ENCODE measurements around the gene C1orf198. TPM values are rescaled to one million over a fixed set of nuclear protein-coding genes. Genes with fewer than 3 reads are reported as not detected.

The C1orf198 gene
- total RNA-seq, 1 experiment from 2014 or later, result 22.9 TPM

DNA sequence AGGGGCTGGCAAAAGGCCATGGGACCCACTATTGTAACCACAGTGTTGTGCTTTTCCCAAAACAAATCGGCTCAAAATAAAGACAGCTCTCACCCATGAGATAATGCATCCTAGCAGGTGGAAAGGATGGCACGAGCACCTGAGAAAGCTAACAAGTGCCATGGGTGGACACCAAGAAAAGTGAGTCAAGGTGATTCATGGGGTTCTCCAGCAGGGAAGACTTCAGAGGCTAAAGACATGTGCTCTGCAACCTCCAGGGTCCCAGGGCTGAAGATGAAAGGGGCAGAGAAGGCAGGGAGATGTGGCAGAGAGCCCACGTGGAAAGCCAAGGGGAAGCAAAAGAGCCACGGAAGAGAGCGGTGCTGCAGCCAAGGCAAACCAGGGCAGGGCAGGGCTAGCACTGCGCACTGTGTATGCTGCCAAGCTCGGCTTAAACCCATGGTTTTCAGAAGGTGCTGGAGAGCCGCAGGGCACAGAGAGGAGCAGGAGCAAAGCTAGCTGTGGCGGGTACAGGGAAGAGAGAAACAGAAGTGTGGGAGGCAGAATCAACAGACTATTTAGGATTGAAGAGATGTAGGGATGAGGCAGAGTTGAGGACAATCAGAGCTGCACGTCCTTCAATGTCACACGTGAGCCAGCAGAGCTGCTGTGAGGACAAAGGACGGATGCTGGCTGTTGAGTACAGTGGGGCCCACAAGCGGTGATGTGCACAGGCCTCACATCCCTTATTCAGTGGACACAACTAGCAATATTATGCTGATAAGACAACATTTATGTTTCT lies 41.8 kb upstream of the C1orf198 start:
- H4K20me1 ChIP-seq (ENCODE audit: insufficient read depth), result no peaks in the 10 kb centered on the region
- no peak overlapping the region for H3K4me3 ChIP-seq (replicated peaks in 1 of 2; ENCODE audit: low read depth in 1 of 2, low read length in 2 of 2)
- TF ChIP-seq CBX3 (IDR thresholded peaks at IDR 0.05; ENCODE audit: low read depth) (no peak), RAD21 (IDR thresholded peaks at IDR 0.05; ENCODE audit: low read depth) (no peak), SRF (IDR thresholded peaks at IDR 0.05; ENCODE audit: low read depth) (no peak), SP1 (IDR thresholded peaks at IDR 0.05; ENCODE audit: low read depth) (no peak), EGR1 (IDR thresholded peaks at IDR 0.05; ENCODE audit: low read depth) (no peak)
- TF ChIP-seq, protein P1, sequence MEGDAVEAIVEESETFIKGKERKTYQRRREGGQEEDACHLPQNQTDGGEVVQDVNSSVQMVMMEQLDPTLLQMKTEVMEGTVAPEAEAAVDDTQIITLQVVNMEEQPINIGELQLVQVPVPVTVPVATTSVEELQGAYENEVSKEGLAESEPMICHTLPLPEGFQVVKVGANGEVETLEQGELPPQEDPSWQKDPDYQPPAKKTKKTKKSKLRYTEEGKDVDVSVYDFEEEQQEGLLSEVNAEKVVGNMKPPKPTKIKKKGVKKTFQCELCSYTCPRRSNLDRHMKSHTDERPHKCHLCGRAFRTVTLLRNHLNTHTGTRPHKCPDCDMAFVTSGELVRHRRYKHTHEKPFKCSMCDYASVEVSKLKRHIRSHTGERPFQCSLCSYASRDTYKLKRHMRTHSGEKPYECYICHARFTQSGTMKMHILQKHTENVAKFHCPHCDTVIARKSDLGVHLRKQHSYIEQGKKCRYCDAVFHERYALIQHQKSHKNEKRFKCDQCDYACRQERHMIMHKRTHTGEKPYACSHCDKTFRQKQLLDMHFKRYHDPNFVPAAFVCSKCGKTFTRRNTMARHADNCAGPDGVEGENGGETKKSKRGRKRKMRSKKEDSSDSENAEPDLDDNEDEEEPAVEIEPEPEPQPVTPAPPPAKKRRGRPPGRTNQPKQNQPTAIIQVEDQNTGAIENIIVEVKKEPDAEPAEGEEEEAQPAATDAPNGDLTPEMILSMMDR (IDR thresholded peaks at IDR 0.05 in 2 of 3, conservative IDR thresholded peaks at IDR 0.05 in 1 of 3; ENCODE audit: borderline replicate concordance in 1 of 3, insufficient read depth in 1 of 3, low read depth in 2 of 3, low read length in 2 of 3), result no peak
- TF ChIP-seq, protein P2, sequence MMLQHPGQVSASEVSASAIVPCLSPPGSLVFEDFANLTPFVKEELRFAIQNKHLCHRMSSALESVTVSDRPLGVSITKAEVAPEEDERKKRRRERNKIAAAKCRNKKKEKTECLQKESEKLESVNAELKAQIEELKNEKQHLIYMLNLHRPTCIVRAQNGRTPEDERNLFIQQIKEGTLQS (IDR thresholded peaks at IDR 0.05), result no peak
- RAD21 ChIA-PET (ENCODE audit: low non-redundant PET in 1 of 2, low total read pairs in 2 of 2, uncharacterized antibody in 2 of 2, unreplicated experiment in 2 of 2), result no interaction called here
- CTCF ChIA-PET, result no interaction called here
- no peaks in the 10 kb centered on the region for H3K9me2 ChIP-seq (ENCODE audit: insufficient read depth)
- DNase-seq (ENCODE audit: low read depth, low spot score), result no peak
- H3K79me2 ChIP-seq (ENCODE audit: insufficient read depth, low read length), result no peaks in the 10 kb centered on the region
- no peak for ATAC-seq
- intact Hi-C loops (cut with micrococcal nuclease), result no loop called here
- no peak overlapping the region for H3K27ac ChIP-seq (ENCODE audit: low read depth, low read length)
- BruUV-seq (replicated peaks), result no TSS peak
- H3K4me1 ChIP-seq (ENCODE audit: control insufficient read depth in 1 of 2, insufficient read depth in 2 of 2, low read length in 2 of 2), result peaks cover 0 to 5% of the 10 kb centered on the region in 2 experiments; a peak in 1 of 4 replicates
- no peaks in the 10 kb centered on the region for H3K9me3 ChIP-seq (ENCODE audit: control insufficient read depth in 1 of 2, insufficient read depth in 1 of 2, low read depth in 1 of 2, low read length in 2 of 2)
- H3K27me3 ChIP-seq (ENCODE audit: insufficient read depth, low read length), result no peaks in the 10 kb centered on the region
- H3K4me2 ChIP-seq (ENCODE audit: low read length), result no peak overlapping the region
- POLR2A ChIA-PET, result no interaction called here
- no peaks in the 10 kb centered on the region; a peak in 1 of 4 replicates for H3K36me3 ChIP-seq (ENCODE audit: control insufficient read depth in 1 of 2, insufficient read depth in 2 of 2, low read length in 2 of 2)
- H3K9ac ChIP-seq (ENCODE audit: low read length), result no peak overlapping the region
- H2AFZ ChIP-seq (ENCODE audit: low read depth, low read length, poor library complexity, severe bottlenecking), result no peak overlapping the region

Measured in HCT116 (cell line).